ENCODE results near the gene CDK18. TPM values are rescaled to one million over a fixed set of nuclear protein-coding genes. Genes with fewer than 3 reads are reported as not detected.

CDK18 gene
- total RNA-seq, 6 experiments from 2014 or later: 0.33 to 2.9 (median 1.7) TPM

GRCh38 chr1:205576011-205576410 lies 71.5 kb downstream of the CDK18 start:
- no peak overlapping the region for H3K27ac Mint-ChIP-seq
- DNase-seq: no peak
- H3K4me3 Mint-ChIP-seq: no peak overlapping the region
- H3K27me3 Mint-ChIP-seq (ENCODE audit: insufficient read depth): peaks cover 52% of the 10 kb centered on the region
- no peaks in the 10 kb centered on the region for H3K36me3 Mint-ChIP-seq (ENCODE audit: low read depth)
- no peaks in the 10 kb centered on the region for H3K9me3 Mint-ChIP-seq
- peaks cover 10% of the 10 kb centered on the region for H3K4me1 Mint-ChIP-seq (ENCODE audit: low read depth)
- TF ChIP-seq CTCF (IDR thresholded peaks at IDR 0.05): no peak

GRCh38 chr1:205576805-205577761 lies 72.6 kb downstream of the CDK18 start:
- Mint-ChIP-seq H3K36me3 (ENCODE audit: low read depth) (no peaks in the 10 kb centered on the region), H3K9me3 (no peaks in the 10 kb centered on the region), H3K27me3 (ENCODE audit: insufficient read depth) (peaks cover 51% of the 10 kb centered on the region), H3K4me1 (ENCODE audit: low read depth) (peaks cover 10% of the 10 kb centered on the region), H3K27ac (no peak overlapping the region), H3K4me3 (no peak overlapping the region)
- no peak for DNase-seq
- TF ChIP-seq CTCF (IDR thresholded peaks at IDR 0.05): no peak

- no peak overlapping the region for H3K27ac Mint-ChIP-seq
- TF ChIP-seq CTCF (IDR thresholded peaks at IDR 0.05): no peak
- H3K36me3 Mint-ChIP-seq (ENCODE audit: low read depth): no peaks in the 10 kb centered on the region
- no peaks in the 10 kb centered on the region for H3K9me3 Mint-ChIP-seq
- H3K4me3 Mint-ChIP-seq: no peak overlapping the region
- peaks cover 10% of the 10 kb centered on the region for H3K4me1 Mint-ChIP-seq (ENCODE audit: low read depth)
- H3K27me3 Mint-ChIP-seq (ENCODE audit: insufficient read depth): peaks cover 52% of the 10 kb centered on the region
- no peak for DNase-seq
Measured at GRCh38 chr1:205577874-205578658, 73.6 kb downstream of the CDK18 start.

- Mint-ChIP-seq H3K36me3 (ENCODE audit: low read depth) (no peaks in the 10 kb centered on the region), H3K27me3 (ENCODE audit: insufficient read depth) (peaks cover 56% of the 10 kb centered on the region), H3K27ac (no peak overlapping the region), H3K9me3 (no peaks in the 10 kb centered on the region), H3K4me1 (ENCODE audit: low read depth) (peaks cover 10% of the 10 kb centered on the region), H3K4me3 (no peak overlapping the region)
- no peak for DNase-seq
- TF ChIP-seq CTCF (IDR thresholded peaks at IDR 0.05): no peak
Measured at GRCh38 chr1:205578780-205579571, 74.5 kb downstream of the CDK18 start.

- Mint-ChIP-seq H3K4me1 (ENCODE audit: low read depth) (peaks cover 10% of the 10 kb centered on the region), H3K36me3 (ENCODE audit: low read depth) (no peaks in the 10 kb centered on the region), H3K27me3 (ENCODE audit: insufficient read depth) (peaks cover 51% of the 10 kb centered on the region), H3K27ac (no peak overlapping the region), H3K9me3 (no peaks in the 10 kb centered on the region), H3K4me3 (no peak overlapping the region)
- TF ChIP-seq CTCF (IDR thresholded peaks at IDR 0.05): no peak
- no peak for DNase-seq
Measured at GRCh38 chr1:205579711-205580110, 75.2 kb downstream of the CDK18 start.

Data from HFFc6 (cell line).